ENCODE measurements around the gene CRHR1.
A peak's percentile ranks its signal among the peaks of the same experiment; 100 is the strongest.

The CRHR1 gene

GRCh38 chr17:45782889-45783592, 1.1 kb upstream of the CRHR1 start:
- TF ChIP-seq, protein P1, sequence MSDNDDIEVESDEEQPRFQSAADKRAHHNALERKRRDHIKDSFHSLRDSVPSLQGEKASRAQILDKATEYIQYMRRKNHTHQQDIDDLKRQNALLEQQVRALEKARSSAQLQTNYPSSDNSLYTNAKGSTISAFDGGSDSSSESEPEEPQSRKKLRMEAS (IDR thresholded peaks at IDR 0.05; ENCODE audit: low read depth, low read length): no peak
- TF ChIP-seq CTCF (IDR thresholded peaks at IDR 0.05; ENCODE audit: low read depth, low read length): no peak
- no peak for TF ChIP-seq MYC (IDR thresholded peaks at IDR 0.05; ENCODE audit: low read depth, low read length)
- TF ChIP-seq POLR2A (IDR thresholded peaks at IDR 0.05; ENCODE audit: extremely low read depth, insufficient read length): no peak
- H3K4me3 ChIP-seq (ENCODE audit: low read depth, low read length): no peak overlapping the region
- no peak for DNase-seq (ENCODE audit: low read depth)

GRCh38 chr17:45783593-45784292, 377 bp upstream of the CRHR1 start:
- peak; percentile 23 for DNase-seq (ENCODE audit: low read depth)
- TF ChIP-seq, protein P1 (IDR thresholded peaks at IDR 0.05; ENCODE audit: low read depth, low read length): no peak
- TF ChIP-seq MYC (IDR thresholded peaks at IDR 0.05; ENCODE audit: low read depth, low read length) (no peak), POLR2A (IDR thresholded peaks at IDR 0.05; ENCODE audit: extremely low read depth, insufficient read length) (no peak), CTCF (IDR thresholded peaks at IDR 0.05; ENCODE audit: low read depth, low read length) (no peak)
- H3K4me3 ChIP-seq (ENCODE audit: low read depth, low read length): no peak overlapping the region

GRCh38 chr17:45784741-45785479, 790 bp downstream of the CRHR1 start:
- peak; percentile 74 for DNase-seq (ENCODE audit: low read depth)
- TF ChIP-seq POLR2A (IDR thresholded peaks at IDR 0.05; ENCODE audit: extremely low read depth, insufficient read length): no peak
- TF ChIP-seq MYC (IDR thresholded peaks at IDR 0.05; ENCODE audit: low read depth, low read length): no peak
- TF ChIP-seq, protein P1 (IDR thresholded peaks at IDR 0.05; ENCODE audit: low read depth, low read length): no peak
- no peak for TF ChIP-seq CTCF (IDR thresholded peaks at IDR 0.05; ENCODE audit: low read depth, low read length)
- H3K4me3 ChIP-seq (ENCODE audit: low read depth, low read length): no peak overlapping the region

GRCh38 chr17:45785480-45786193, 1.5 kb downstream of the CRHR1 start:
- no peak overlapping the region for H3K4me3 ChIP-seq (ENCODE audit: low read depth, low read length)
- no peak for DNase-seq (ENCODE audit: low read depth)

More at GRCh38 chr17:45785480-45786193, 1.5 kb downstream of the CRHR1 start:
- no peak for TF ChIP-seq POLR2A (IDR thresholded peaks at IDR 0.05; ENCODE audit: extremely low read depth, insufficient read length)
- TF ChIP-seq, protein P1 (IDR thresholded peaks at IDR 0.05; ENCODE audit: low read depth, low read length): no peak
- no peak for TF ChIP-seq MYC (IDR thresholded peaks at IDR 0.05; ENCODE audit: low read depth, low read length)
- no peak for TF ChIP-seq CTCF (IDR thresholded peaks at IDR 0.05; ENCODE audit: low read depth, low read length)
